ENCODE results near the gene TEF. TPM values are rescaled to one million over a fixed set of nuclear protein-coding genes. Genes with fewer than 3 reads are reported as not detected.

The TEF gene
- total RNA-seq, 3 donors from 2014 or later (not counting 1 experiment from before 2014, with no cell fraction given), result 2.7 to 5.5 (median 3.0) TPM

DNA sequence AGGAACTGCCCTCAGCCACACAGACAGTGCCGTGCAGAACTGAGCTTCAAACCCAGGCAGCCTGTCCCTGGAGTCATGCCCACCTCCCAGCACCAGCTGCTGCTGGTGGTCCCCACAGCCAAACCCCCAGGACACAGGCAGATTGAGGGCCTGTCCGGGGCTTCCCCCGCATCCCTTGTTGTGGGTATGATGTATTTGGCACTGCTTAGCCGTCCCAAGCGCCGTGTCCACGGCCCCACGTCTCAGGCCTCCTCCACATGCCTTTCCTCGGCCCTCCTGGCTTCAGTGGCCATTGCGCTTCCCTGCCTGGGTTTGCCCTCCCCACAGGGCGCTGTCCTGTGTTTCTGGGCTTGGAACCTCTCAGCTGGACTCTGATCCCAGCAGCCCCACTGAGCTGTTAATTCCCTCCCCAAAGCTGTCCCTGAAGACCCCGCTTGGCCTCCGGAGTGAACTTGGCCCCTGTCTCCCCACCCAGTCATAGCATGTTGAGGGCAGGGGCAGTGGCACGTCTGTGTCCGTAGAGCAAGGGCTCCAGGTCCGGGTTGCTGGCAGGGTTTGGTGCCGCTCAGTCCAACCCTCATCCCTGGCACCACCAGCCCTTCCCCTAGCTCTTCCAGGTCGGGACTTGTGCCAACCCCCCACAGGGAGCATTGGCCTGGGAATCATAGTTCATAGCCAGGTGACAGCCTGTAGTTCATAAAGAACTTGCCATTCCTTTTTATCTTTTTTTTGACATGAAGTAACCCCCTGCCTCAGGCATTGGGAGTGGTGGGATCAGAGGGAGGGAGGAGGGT is 34.5 kb upstream of the TEF start:
- Mint-ChIP-seq H3K36me3 (no peaks in the 10 kb centered on the region), H3K4me3 (no peak overlapping the region), H3K27me3 (ENCODE audit: low read depth in 2 of 2) (no peaks in the 10 kb centered on the region), H3K27ac (peak overlapping the region in 1 of 2 donors; percentile 20), H3K4me1 (no peaks in the 10 kb centered on the region), H3K9me3 (no peaks in the 10 kb centered on the region)
- Histone ChIP-seq H3K4me3 (ENCODE audit: low read length) (no peak overlapping the region), H3K9me3 (ENCODE audit: control insufficient read depth, insufficient read depth, low read length) (no peaks in the 10 kb centered on the region), H3K4me1 (ENCODE audit: control insufficient read depth, insufficient read depth, low read length) (no peaks in the 10 kb centered on the region), H3K36me3 (ENCODE audit: control insufficient read depth, insufficient read depth, low read length) (peaks cover 76% of the 10 kb centered on the region), H3K27me3 (ENCODE audit: control insufficient read depth, insufficient read depth, low read length) (no peaks in the 10 kb centered on the region), H3K27ac (ENCODE audit: low read length) (no peak overlapping the region)
- DNase-seq (no peak), ATAC-seq (no peak)
- intact Hi-C loops (cut with micrococcal nuclease), result no loop called here
- WGBS (ENCODE audit: insufficient coverage), result 98% methylated on average over 18 of the region's 18 CpGs
- TF ChIP-seq, protein P1, sequence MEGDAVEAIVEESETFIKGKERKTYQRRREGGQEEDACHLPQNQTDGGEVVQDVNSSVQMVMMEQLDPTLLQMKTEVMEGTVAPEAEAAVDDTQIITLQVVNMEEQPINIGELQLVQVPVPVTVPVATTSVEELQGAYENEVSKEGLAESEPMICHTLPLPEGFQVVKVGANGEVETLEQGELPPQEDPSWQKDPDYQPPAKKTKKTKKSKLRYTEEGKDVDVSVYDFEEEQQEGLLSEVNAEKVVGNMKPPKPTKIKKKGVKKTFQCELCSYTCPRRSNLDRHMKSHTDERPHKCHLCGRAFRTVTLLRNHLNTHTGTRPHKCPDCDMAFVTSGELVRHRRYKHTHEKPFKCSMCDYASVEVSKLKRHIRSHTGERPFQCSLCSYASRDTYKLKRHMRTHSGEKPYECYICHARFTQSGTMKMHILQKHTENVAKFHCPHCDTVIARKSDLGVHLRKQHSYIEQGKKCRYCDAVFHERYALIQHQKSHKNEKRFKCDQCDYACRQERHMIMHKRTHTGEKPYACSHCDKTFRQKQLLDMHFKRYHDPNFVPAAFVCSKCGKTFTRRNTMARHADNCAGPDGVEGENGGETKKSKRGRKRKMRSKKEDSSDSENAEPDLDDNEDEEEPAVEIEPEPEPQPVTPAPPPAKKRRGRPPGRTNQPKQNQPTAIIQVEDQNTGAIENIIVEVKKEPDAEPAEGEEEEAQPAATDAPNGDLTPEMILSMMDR (IDR thresholded peaks at IDR 0.05), result no peak

DNA sequence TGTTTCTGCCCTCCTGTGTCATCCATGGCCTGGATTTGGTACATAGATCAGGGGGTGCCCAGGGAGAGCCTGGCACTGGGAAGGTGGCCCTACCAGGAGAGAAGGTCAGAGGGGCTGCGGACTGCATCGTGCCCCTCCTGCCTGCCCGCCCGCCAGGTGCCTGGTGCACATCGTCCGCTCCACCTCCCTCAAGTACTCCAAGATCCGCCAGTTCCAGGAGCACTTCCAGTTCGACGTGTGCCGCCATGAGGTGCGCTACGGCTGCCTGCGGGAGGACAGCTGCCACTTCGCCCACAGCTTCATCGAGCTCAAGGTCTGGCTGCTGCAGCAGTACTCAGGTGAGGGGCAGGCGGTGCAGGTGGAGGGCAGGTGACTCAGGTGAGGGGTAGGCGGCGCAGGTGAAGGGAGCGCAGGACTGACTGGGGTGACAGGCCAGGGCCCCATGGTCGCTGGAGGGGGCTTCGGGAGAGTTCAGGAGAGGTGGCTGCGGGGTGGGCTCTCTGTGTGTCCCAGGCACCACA is 32.7 kb upstream of the TEF start:
- H3K36me3 ChIP-seq (ENCODE audit: control insufficient read depth, insufficient read depth, low read length), result peaks cover 74% of the 10 kb centered on the region
- DNase-seq, result no peak
- H3K27me3 ChIP-seq (ENCODE audit: control insufficient read depth, insufficient read depth, low read length), result no peaks in the 10 kb centered on the region
- 98% methylated on average over 22 of the region's 22 CpGs for WGBS (ENCODE audit: insufficient coverage)
- Mint-ChIP-seq H3K9me3 (no peaks in the 10 kb centered on the region), H3K27me3 (ENCODE audit: low read depth in 2 of 2) (no peaks in the 10 kb centered on the region), H3K27ac (no peak overlapping the region), H3K4me1 (no peaks in the 10 kb centered on the region), H3K36me3 (no peaks in the 10 kb centered on the region), H3K4me3 (no peak overlapping the region)
- no peak overlapping the region for H3K4me3 ChIP-seq (ENCODE audit: low read length)
- H3K9me3 ChIP-seq (ENCODE audit: control insufficient read depth, insufficient read depth, low read length), result no peaks in the 10 kb centered on the region
- no peaks in the 10 kb centered on the region for H3K4me1 ChIP-seq (ENCODE audit: control insufficient read depth, insufficient read depth, low read length)
- ATAC-seq, result no peak
- intact Hi-C loops (cut with micrococcal nuclease), result no loop called here
- TF ChIP-seq, protein P1 (IDR thresholded peaks at IDR 0.05), result no peak
- H3K27ac ChIP-seq (ENCODE audit: low read length), result no peak overlapping the region

DNA sequence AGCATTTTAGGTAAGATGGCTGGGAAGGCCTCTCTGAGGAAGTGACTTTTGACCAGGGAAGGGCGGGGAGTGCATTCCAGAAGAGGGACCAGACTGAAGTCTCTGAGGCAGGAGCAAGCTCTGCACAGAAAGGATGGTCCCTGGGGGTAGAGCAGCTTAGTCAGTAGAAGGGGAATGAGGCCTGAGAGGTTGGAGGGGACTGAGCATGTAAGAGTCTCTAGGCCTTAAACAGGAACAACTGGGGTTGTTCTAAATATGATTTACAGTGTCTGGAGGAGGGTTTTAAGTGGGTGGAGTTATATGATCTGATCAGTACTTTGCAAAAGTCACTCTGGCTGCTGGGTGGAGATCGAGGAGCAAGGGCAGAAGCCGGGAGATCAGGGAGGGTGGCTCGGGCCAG is 31.7 kb upstream of the TEF start:
- H3K9me3 Mint-ChIP-seq, result no peaks in the 10 kb centered on the region
- 97% methylated on average over 4 of the region's 4 CpGs for WGBS (ENCODE audit: insufficient coverage)
- intact Hi-C loops (cut with micrococcal nuclease), result no loop called here
- no peaks in the 10 kb centered on the region for H3K4me1 Mint-ChIP-seq
- no peaks in the 10 kb centered on the region for H3K36me3 Mint-ChIP-seq
- Histone ChIP-seq H3K27me3 (ENCODE audit: control insufficient read depth, insufficient read depth, low read length) (no peaks in the 10 kb centered on the region), H3K4me1 (ENCODE audit: control insufficient read depth, insufficient read depth, low read length) (no peaks in the 10 kb centered on the region), H3K27ac (ENCODE audit: low read length) (no peak overlapping the region), H3K36me3 (ENCODE audit: control insufficient read depth, insufficient read depth, low read length) (peaks cover 77% of the 10 kb centered on the region), H3K9me3 (ENCODE audit: control insufficient read depth, insufficient read depth, low read length) (no peaks in the 10 kb centered on the region), H3K4me3 (ENCODE audit: low read length) (no peak overlapping the region)
- H3K4me3 Mint-ChIP-seq, result no peak overlapping the region
- peak overlapping the region in 1 of 2 donors; percentile 23 for H3K27ac Mint-ChIP-seq
- ATAC-seq (no peak), DNase-seq (no peak)
- H3K27me3 Mint-ChIP-seq (ENCODE audit: low read depth in 2 of 2), result no peaks in the 10 kb centered on the region
- TF ChIP-seq, protein P1 (IDR thresholded peaks at IDR 0.05), result no peak

Data from natural killer cell (primary cell).